OCI-M2 (cell line): ENCODE measurements around the gene OSGIN1.

ENCODE experiments used
- DNase-seq: peaks from one replicate; lab custom pipeline; 2025; ENCODE audit not compliant: unreplicated experiment; lab: John Stamatoyannopoulos, UW

The OSGIN1 gene

GRCh38 chr16:83969771-83970429 is 16.9 kb downstream of the OSGIN1 start:
- DNase-seq, result no peak

DNA sequence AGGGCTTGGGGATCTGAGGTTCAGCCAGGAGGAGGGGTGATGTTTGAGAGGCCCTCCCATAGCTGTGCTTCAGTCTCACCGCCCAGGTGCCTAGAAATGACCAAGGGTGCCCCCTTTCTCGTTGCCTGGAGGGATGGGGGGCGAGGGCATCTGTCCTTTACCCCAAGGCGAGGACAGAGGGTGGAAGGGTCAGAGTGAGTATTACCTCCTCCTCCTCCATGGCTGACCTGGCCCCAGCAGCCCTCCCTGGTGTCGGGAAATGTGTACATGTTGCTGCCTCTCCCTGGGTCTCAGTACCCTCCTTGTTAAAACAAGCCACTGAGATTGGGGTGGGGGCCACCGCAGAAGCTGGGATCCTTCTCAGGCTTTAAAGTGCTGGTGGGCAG is 17.4 kb downstream of the OSGIN1 start:
- DNase-seq, result no peak

DNA sequence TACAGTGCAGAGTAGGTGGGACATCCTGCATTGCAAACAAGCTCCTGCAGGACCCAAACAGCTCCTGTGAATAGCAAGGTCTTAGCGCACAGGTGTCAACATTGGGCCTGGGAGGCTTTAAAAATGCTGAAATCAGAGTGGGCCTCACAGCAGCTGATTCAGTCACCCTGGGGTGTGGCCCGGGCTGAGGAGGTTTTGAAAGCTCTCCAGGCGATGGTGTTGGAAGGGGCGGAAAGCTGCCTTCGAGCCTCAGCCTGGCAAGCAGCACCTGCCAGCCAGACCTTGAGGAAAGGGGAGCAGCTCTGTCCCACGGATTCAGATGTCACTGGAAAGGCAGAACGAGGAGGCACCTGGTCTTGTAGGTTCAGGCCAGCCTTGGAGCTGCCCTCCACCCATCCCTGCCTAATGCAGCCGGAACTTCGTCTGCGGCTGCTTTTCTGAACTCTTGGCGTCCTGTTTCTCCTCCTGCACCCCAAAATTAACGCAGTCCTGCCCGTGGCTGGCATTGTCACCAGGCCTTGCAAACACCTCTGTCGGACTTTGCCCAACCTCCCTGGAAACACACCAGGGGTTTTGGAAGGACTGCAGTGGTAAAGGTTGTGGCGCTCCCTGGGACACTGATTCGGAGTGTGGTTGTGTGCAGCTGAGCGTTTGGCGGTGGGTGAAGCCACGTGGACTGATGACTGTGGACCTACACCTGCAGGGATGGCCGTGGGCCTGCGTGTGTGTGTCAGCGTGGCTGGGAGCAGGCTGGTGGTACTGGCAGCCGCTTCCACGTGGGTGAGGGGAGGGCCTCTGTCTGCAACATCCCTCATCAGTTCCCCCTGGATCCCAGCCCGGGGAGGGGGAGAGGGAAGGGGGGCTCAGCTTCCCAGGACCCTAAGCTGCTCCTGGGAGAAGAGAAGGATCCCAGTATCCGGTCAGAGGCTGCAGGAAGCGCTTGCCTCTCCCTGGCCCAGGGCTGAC is 18.4 kb downstream of the OSGIN1 start:
- no peak for DNase-seq

- DNase-seq, result no peak
Observed at GRCh38 chr16:83972256-83973008, 19.4 kb downstream of the OSGIN1 start.

DNA sequence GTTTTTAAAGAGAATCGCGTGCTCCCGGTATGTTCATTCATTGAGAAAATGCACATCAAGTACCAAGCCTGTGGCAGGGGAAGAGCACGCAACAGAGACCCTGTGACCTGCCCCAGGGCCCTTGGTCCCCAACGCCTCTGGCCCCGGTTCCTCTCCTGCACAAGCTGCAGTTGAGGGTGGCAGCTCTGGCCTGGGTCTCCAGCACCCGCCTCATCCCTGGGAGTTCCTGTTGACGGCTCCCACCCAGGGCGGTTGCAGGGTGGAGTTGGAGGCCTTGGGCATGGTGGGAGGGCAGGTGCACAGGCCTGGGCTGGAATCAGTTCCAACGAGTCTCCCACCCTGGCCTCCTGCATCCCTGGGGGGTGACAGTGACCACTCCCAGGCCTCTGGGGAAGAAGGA is 20.0 kb downstream of the OSGIN1 start:
- no peak for DNase-seq

DNA sequence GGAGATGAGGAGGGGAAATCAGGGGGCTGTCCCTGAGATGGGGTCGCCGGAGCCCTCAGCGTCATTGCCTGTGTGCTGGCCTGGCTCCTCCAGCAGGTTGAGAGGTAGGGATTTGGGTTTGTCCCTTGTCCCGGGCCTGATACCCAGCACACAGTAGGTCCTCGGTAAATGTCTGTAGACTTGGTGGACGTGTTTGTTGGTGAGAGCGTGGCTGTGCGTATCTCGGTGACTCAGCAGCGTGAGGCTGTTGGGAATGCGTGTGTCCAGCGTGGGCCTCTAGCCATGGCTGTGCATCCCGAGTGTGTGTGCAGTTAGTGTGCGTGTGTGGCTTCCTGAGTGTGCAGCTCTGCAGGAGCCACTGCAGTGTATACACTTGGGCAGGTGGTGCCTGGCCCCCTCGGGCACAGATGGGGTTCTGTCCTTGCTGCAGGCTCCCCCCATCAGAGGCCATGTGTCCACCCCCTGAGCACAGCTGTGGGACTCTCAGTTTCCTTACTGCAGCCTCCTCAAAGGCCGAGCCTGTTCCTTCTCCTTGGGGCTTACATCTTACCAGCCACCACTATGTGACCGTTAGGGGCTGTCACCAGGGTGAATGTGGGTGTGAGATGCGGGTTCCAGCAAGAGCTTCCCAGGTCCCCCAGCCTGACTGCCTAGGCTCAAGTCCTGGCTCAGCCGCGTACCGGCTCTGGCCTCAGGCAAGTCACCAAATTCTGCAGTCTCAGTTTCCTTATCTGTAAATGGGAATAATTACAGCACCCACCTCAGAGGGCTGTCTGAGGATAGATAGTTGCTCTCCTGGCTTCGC is 20.7 kb downstream of the OSGIN1 start:
- no peak for DNase-seq

DNA sequence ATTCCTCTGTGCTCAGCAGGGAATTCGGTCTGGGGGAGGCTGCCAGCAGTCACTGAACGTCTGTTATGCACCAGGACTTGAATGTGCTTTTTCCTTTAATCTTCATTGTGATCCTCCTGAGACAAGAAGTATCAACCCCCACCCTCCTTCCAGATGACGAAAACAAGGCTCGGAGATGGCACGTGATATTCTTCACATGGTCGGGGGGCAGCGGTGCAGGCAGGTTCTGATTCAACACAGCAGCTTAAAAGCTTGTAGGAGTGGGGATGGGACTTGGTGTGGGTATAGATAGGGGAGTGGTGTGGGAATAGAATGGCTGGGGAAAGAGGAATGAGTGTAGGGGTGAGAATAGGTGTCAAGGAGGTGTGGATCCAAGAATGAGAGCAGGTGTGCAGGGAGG is 21.4 kb downstream of the OSGIN1 start:
- no peak for DNase-seq

- DNase-seq, result no peak
Observed at GRCh38 chr16:83975590-83976260, 22.7 kb downstream of the OSGIN1 start.

- no peak for DNase-seq
Observed at GRCh38 chr16:83977056-83977815, 24.2 kb downstream of the OSGIN1 start.

- DNase-seq, result no peak
Observed at GRCh38 chr16:83978401-83978904, 25.4 kb downstream of the OSGIN1 start.

- DNase-seq, result no peak
Observed at GRCh38 chr16:83979441-83979840, 26.4 kb downstream of the OSGIN1 start.

GRCh38 chr16:83980794-83981193 is 27.8 kb downstream of the OSGIN1 start:
- DNase-seq, result no peak

DNA sequence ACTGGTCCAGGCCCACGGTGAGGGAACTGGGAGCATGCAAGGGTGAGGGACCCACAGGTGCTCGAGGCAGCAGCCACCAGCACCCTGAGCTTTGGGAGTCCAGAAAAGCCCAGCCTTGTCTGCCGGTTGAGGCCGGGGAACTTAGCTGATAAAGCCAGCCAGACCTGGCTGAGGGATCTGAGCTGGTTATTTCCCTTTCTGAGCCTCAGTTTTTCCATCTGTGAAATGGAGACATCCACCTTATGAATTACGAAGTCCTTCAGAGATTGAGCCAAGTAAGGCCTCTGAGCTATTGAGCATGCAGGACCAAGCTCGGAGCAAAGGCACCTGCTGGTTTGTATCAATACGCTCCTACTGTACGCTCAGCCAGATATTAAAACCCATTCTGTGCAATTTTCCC is 28.8 kb downstream of the OSGIN1 start:
- DNase-seq, result no peak

DNA sequence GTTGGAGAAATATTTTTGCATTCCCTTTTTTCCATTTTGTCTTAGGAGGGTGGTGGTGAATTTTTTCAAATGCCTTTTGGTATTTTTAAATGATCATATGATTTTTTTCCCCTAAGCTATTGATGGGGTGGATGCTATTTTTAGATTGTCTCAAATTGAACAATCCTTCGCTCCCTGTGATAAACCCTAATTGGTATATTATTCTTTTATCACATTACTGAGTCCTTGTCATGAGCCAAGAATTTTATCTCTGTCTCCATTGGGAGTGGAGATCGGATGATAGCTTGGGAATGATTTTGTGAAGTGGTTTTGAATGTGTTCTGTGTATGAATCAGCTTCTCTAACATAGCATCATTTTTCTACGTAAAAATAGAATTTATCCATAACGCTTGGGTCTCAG is 30.5 kb downstream of the OSGIN1 start:
- no peak for DNase-seq

- no peak for DNase-seq
Observed at GRCh38 chr16:83989300-83989699, 36.3 kb downstream of the OSGIN1 start.

DNA sequence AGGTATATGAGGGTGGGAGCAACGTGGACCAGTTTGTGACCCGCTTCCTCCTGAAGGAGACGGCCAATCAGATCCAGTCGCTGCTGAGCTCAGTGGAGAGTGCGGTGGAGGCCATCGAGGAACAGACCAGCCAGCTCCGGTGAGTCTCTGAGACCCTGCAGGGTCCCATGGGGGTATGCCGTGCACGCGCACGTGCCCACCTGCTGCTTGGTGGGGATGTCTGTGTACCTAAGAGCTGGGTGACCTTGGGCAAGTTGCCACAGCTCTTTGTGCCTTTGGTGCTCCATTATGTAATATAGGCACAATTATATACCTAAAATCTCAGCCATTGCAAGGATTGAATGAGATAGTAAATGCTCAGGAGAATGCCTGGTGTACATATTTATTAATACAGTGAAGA is 37.5 kb downstream of the OSGIN1 start:
- DNase-seq, result no peak

DNA sequence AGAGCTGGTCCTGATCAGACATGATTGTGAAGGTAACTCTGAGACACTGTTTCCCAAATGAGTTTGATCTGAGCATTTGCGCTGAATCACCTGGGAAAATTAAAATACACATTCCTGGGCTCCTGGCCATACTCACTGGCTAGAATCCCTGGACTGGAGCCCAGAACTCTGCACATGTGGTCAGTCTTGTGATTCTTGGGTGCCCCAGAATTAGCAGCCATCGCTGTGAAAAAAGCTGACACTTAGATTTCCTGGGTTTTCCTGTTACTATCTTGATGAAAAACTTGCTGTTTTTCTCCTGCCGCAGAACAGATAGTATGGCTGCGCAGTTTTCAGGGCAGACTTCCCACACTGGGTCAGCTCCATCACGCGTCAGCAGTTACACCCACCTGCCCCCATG is 39.6 kb downstream of the OSGIN1 start:
- no peak for DNase-seq

GRCh38 chr16:83994087-83994486 is 41.0 kb downstream of the OSGIN1 start:
- no peak for DNase-seq

GRCh38 chr16:83994703-83995102 is 41.7 kb downstream of the OSGIN1 start:
- no peak for DNase-seq
